HG03159 (cell line): ENCODE measurements around the gene ODF2.
"Not testable (repeated sequence)": the region's sequence is repeated elsewhere in the genome, so short reads cannot be mapped to it uniquely, and the experiment has no call there.

Experiments
- ATAC-seq: cut with Tn5 transposase; IDR thresholded peaks from one replicate; pipeline ENCODE4 v1.9.1; 2021; ENCODE audit warnings: mild to moderate bottlenecking, moderate library complexity; ENCODE audit not compliant: unreplicated experiment

ODF2 gene

DNA sequence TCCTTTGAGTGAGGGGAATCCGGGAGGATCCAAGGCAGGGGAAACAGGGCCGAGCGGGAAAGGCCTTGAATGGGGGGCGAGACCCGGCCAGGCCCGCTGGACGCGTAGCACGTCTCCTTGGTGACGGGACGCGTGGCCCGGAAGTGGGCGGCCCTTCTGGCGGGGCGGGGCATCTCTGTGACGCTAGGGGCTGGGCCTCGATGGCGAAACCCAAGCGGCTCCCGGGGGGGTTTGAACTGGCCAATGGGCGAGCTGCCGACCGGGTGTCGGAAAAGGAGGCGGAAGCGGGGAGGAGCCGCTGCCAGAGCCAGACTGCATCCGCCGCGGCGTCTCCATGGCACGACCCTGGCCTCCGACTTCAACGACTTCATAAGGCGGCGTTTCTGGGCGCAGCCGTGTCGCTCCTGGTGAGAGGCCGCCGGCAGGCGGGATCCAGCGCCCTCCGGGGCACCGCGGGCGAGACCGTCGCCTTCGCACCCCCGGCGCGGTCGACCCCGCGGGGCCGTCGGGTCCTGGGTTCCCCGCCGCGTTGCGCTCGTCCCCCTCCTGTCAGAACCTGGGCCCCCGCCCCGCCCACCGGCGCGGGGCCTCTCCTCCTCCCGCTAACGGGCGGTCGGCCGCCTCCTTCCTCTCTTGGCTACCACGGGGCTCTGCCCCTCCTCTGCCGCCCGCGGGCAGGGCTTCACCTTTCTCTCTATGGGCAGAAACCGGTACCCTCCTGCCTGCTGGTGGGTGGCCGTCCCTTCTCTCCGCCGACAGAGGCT, at the start of gene ODF2:
Gene ODF2 (plus strand): TSS at position 158 of the 764 bp plus-strand sequence. CDS start 86 bp downstream, at position 244.
- ATAC-seq, result peak; percentile 80

DNA sequence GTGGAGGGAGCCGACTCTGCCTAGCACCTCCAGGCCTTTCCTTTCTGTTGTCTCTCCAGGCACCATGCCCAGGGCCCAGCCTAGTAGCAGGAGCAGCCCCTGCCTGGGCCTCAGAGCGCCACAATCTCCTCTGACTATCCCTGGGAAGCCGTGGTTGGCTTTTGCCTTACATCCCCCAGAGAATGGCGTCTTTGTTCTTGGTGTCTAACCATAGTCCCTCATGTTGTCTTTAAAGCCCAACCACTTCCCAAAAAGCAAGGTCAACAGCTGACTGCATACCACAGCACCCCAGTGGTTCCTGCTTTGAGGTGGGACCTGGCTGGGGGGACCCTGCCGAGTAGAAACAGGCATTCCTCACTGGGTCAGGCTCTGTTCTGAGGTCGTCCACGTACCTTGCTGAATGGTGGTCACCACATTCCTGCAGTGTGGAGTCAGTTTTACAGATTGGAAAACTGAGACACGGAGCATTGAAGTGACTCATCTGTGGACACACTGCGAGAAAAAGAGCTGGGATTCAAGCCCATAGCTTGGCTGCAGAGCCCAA, 48.9 kb upstream of the ODF2 start:
- no peak for ATAC-seq

DNA sequence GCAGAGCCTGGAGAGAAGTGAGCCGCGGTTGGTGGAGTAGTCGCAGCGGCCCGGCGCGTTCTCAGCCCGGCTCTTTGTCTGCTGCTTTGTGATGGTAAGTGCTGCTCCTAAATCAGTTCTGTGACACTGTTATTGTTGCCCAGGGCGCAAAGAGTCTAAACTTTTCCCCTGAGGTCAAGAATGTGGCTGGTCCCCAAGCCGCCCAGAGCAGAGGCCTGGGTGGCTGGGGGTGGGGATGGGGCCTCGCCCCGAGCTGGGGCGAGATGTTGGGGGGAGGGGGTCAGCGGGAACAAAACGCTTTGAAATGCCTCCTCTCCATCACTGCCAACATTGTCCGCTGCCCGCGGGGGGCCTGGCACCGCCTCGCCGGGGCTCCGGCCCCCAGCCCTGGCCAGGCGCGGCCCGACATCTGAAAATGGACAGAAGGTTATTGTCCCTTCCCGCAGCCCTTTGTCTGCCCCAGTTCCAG, 46.8 kb upstream of the ODF2 start:
- no peak for ATAC-seq

DNA sequence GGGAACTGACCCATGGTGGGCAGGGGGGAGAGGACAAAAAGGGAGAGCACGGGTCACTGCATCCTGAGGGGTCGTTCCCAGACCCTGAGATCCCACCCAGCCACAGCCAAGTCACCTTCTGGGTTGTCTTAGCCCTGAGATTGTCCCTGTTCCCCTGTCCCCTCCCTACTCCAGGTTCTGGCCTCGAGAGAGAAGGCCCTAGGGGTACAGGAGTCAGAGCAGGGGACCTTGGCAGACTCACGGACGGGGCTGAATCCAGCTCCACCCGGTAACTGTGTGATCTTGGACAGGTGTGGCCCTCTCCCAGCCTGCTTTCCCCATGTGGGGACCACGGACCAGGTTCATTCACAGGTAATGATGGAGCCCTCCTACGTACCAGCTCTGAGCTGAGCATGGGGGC, 46.4 kb upstream of the ODF2 start:
- ATAC-seq, result no peak

DNA sequence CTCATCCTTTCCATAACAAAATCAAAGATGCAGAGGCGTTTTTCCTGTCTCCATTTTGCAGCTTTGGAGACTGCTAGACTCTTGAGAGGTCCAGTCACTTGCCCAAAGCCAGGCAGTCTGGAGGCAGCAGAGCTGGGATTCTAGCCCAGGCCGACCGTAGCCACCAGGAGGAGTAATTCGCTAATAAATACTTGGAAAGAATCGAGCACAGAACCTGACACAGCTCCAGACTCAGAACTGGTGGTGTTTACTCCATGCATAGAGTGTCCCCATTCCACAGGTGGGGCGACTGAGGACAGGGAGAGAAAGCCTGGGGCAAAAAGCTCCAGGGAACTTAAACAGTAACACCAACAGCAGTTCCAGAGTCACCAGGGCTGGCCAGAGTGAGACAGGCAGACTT, 45.8 kb upstream of the ODF2 start:
- no peak for ATAC-seq

DNA sequence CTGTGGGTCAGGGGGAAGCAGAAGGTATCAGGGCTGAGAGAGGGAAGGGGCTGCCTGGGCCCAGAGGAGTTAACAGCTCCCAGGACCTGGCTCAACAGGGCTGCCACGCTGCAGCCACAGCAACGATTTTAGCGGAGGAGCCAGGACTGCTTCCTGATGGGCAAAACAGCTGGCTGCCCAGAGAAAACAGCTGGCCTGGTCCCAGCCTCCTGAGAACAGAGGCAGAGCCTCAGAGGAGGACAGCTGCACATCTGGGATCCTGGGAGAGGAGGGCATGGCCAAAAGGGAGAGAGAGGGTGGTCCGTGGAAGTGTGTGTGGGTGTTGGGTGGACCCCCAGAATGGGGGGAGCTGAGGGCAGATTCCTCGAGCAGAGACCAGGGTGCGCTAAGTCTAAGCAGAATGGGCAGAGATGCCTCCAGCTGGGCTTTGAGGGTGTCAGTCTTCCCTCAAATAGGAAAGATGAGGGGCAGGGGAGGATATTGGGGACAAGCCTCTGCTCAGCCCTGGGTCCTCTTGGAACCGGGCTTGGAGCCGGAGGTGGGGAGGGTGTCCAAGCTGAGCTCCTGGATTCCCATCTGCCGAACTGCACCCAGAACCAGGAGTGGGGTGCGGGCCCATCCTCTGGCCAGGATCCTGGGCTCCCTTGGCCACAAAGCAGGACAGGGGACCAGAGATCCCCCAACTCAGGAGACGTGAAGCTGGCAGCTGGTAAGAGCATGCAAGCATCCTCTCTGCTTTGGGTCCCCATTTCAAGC, 44.3 kb upstream of the ODF2 start:
- no peak for ATAC-seq

DNA sequence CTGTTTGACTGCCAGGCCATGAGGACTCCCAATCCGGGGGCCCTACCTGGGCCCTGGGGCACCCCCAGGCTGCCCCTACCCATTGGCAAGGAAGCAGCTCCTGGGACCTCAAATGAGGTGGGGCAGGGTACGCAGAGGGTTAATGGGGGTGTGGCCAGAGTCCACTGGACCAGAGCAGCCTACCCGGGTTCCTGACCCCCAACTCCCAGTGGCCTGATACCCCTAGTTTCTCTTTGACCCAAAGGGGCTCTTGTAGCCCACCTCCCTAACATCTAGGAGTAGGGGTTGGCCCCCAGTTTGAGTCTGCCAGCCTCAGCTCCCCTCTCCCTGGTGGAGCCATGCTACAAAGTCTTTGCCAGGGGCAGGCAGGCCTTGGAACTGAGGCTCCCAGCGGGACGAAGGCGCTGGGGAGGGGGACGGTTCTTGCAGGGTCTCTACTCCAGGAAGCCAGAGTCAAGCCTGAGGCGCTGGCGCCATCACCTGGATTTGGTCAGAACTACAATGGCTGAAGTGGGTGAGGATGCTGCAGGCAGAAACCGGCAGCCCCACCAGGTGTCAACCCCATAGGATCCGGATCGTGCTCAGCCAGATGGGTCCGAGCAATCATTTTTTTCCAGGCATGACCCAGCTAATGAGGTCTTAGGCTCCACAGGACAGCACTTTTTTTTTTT, 43.6 kb upstream of the ODF2 start:
- ATAC-seq, result no peak

DNA sequence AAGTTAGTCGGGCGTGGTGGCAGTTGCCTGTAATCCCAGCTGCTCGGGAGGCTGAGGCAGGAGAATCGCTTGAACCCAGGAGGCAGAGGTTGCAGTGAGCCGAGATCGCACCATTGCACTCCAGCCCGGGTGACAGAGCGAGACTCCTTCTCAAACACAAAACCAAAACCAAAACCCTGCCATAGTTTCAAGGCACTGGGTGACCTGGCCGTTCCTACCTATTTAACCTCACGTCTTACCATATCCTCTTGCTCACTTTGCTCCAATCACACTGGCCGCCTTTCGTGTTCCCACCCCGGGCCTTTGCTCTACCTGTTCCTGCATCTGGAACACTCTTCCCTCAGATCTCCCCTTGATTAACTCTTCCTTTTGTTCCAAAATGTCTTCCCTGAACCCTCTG, 42.1 kb upstream of the ODF2 start:
- ATAC-seq, result not testable (repeated sequence)

DNA sequence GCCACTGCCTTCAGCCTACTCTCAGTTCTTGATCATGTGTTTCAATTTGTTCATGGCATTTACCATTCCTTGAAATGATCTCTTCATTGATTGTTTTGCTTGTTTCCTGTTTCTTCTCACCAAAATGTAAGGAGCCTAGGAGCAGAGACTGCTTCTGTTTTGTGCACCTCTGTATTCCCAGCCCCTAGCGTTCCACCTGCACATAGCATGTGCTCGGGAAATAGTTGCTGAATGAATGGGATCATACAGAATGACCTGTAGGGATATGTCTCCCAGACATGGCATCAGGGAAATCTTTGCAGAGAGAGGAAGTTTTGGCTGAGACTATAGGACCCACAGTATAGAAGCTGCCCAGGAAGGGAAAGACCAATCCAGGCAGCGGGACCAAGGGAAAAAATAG, 41.3 kb upstream of the ODF2 start:
- no peak for ATAC-seq

DNA sequence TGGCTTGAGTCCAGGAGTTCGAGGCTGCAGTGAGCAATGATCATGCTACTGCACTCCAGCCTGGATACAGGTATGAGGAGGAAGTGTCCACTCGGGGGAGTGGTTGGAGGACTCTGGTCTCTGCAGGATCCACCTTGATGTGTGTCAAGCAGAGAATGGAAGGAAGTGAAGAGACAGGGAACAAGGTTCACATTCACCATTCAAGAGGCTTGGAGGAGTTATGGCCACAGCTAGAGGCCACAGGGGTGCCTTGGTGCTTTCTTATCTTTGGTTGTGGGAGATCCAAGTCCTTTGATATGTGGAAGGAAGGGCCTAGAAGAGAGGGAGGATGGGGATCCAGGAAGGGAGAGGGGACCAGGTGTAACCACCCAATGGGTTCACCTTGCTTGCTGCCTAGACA, 40.5 kb upstream of the ODF2 start:
- no peak for ATAC-seq

DNA sequence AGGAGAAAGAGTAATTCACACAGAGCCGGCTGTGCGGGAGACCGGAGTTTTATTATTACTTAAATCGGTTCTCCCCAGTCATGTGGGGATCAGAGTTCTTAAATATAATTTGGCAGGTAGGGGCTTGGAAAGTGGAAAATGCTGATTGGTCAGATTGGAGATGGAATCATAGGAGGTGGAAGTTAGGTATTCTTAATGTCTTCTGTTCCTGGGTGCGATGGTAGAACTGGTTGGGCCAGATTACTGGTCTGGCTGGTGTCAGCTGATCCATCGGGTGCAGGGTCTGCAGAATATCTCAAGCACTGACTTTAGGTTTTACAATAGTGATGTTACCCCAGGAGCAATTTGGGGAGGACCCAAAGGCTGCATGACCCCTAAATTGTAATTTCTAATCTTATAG, 39.8 kb upstream of the ODF2 start:
- no peak for ATAC-seq

DNA sequence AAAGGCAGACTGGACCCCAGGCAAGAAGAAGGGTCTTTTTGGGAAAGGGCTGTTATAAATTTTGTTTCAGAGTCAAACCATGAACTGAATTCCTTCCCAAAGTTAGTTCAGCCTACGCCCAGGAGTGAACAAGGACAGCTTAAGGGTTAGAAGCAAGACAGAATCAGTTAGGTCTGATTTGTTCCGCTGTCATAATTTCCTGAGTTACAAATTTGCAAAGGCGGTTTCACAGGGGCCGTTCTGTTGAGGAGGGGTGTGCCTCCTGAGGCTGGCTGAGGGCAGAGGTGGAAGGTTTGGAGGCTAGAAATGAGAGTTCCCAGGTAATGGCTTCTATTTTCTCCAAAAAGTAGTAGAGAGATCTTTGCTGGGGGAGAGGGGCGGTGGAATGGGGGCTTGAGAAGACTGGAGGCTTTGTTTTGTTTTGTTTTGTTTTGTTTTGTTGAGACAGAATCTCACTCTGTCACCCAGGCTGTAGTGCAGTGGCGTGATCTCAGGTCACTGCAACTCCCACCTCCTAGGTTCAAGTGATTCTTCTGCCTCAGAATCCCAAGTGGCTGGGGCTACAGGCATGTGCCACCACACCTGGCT, 39.3 kb upstream of the ODF2 start:
- no peak for ATAC-seq

DNA sequence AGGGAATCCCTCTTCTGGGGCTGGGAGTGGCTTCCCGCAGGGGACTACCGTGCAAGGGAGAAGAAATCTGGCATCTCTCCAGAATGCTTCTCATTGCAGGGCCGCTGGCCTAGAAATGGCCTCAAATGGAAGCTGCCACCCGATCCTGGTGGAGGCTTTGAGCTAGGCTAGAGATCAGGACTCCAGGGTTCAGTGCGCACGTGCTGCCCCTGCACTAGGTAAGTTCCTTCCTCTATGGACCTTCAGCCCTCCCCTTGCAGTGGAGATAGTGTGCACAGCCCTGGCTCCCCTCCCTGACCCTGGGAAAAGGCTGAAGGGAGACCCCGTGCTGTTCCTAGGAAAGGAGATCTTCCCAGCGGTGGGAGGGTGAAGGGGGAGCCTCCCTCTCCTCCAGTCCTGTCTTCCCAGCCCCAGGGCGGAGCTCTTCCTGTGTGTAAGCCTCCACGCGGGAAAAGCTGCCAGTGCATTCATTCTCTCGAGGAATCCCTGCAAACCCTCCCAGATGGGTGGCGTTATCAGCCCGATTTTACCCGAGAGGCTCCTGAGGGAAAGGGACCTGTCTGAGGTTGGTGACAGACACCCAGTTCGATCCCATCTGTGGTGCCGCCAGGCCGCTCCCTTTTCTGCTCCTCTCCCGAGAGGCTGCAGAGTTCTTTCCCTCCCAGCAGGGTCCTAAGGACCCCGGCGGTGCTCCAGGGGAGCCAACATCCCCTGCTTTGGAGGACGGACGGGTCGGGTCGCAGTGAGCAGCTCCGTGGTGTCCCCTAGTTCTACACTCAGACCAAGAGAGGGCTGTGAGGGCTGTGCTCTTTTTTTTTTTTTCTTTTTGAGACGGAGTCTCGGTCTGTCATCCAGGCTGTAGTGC, 36.5 kb upstream of the ODF2 start:
- ATAC-seq, result no peak

DNA sequence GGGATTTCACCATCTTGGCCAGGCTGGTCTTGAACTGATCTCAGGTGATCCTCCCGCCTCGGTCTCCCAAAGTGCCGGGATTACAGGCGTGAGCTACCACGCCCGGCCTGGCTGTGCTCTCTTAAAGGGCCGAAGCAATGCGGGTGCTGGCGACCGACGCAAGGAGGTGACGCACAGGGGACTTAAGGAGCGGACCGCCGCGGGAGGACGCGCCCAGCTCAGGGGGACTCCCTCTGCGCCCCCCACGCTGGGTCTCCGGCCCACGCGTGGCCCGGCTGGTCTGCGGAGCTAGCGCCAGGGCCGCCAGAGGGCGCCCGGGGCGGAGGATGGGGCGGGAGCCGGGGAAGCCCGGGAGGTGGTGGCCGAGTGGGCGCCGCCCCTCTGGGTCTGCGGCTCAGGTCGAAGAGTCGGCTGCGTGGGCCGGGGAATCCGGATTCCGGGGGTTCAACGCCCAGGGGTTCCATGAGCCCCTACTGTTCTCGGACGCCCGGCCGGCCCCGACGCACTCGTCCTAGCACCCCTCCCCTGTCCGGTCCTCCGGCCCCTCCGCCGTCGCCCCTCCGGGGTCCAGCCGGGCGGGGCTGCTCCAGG, 35.7 kb upstream of the ODF2 start:
- ATAC-seq, result peak; percentile 71

DNA sequence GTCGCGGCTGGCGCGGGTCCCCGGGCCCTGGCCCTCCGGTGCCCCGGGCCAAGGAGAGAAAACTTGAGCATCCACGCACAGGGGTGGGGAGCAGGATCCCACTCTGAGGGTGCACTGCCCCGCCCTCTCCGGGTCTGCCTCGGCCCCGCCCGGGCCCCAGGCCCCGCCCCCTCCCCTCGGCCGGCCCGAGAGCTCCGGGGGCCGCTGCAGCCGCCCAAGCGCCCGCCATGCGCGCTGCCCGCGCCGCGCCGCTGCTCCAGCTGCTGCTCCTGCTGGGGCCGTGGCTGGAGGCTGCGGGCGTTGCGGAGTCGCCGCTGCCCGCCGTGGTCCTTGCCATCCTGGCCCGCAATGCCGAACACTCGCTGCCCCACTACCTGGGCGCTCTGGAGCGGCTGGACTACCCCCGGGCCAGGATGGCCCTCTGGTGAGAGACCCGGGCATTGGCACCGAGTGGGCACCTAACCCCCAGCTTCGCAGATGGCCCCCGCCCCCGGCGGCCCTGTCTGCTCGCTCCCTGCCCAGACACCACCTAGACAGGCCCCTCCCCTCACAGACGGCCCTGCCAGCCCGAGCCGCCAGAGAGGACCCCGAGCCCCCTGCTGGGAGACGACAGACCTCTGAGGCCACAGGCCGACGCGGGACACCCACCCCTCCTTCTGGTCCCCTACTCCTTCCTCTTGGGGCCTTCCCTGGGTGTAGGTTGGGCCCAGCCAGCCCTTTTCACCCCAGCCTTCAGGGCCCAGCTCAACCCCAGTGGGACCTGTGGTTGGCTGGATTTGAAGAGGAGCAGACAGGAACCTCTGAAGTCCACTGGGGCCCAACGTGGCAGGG, 34.9 kb upstream of the ODF2 start, which contains the start of gene CERCAM:
Gene CERCAM (plus strand): TSS at position 207 of the 831 bp plus-strand sequence. CDS start 21 bp downstream, at position 228.
- ATAC-seq, result peak; percentile 65

DNA sequence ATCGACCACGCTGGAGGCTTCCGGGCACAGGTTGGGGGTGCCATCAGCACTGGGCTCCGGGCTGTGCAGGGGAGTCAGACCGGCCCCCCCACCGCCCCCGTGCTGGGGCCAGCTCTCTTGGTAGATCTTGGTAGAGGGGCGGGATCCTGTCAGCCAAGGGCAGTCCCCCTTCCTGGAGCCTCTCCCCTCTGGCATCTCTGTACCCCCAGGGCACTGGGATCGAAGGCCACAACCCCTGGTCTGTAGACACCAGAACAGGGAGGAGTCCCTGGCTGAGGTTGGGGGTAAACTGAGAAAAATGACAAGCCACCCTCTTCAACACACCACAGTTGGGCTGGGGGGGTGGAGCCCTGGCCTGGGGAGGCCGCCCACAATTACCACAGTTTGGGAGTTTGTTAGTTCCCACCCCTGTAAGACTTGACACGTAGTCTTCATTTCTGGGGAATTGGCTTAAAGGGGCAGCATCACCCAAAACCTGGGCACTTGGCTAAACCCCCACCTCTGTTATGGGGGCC, 34.3 kb upstream of the ODF2 start:
- ATAC-seq, result no peak

DNA sequence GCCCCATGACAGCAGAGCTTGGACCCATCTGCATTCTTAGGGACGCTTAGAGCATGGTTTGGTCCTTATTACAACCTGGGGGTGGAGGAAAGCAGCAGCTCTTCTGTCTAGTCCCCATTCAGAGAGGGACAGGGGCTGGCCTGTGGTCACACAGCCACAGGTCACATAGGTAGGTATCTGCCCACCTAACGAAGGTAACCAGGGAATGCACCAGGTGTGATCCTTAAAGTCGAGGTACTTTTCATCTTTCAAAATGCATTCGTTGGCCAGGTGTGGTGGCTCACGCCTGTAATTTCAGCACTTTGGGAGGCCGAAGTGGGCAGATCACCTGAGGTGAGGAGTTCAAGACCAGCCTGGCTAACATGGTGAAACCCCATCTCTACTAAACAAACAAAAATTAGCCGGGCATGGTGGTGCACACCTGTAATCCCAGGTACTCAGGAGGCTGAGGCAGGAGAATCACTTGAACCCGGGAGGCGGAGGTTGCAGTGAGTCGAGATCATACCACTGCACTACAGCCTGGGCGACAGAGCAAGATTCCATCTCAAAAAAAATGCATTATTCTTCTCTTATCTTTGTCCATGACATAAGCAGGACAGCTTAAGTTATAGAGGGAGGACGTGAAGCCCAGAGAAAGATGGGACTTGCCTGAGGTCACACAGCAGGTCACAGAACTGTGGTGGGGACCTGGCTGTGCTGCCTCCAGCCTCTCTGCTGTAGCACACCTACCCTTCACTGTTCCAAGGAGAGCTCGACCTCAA, 33.6 kb upstream of the ODF2 start:
- ATAC-seq, result not testable (repeated sequence)

DNA sequence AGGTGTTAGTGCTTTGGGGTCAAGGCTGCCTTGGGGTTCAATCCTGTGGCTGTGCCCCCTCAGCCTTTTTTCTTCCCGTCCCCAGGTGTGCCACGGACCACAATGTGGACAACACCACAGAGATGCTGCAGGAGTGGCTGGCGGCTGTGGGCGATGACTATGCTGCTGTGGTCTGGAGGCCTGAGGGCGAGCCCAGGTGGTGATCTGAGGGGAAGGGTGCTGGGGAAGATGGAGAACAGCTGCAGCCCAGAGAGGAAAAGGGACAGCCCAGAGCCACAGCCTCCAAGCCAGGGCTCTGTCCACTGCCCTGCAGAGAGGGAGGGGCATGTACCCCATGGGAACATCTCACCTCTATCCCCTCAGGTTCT, 33.0 kb upstream of the ODF2 start:
- ATAC-seq, result no peak
